HepG2 (cell line): ENCODE measurements around the gene FDPS. TPM values are rescaled to one million over a fixed set of nuclear protein-coding genes. Genes with fewer than 3 reads are reported as not detected.

Experiments used
- EHMT2 ChIP-seq: fragments of 200-600 bp; sonication (generic); IDR thresholded peaks from 2 replicates; pipeline ENCODE4 v1.7.0; 2017; ENCODE audit warnings: antibody characterized with exemption, low read depth, low read length, borderline replicate concordance
- KLF15 ChIP-seq: sonication (generic); formaldehyde crosslinking; IDR thresholded peaks from 2 replicates; pipeline ENCODE4 v1.8.1; 2023; ENCODE audit warnings: borderline replicate concordance, mild to moderate bottlenecking, inconsistent platforms, missing genetic modification reagents, mixed read lengths
- SP1 ChIP-seq, 2 experiments: fragments of 450-650 bp in 1 of 2; sonication (generic) in 1 of 2; formaldehyde crosslinking in 1 of 2; IDR thresholded peaks; 2 replicates each; pipeline versions ENCODE4 v1.4.0 to v1.6.1; 2016 to 2020; ENCODE audit warnings: missing genetic modification reagents in 1 of 2
- TEAD3 ChIP-seq: optimal IDR thresholded peaks from 2 replicates; pipeline ENCODE3; 2016; ENCODE audit warnings: borderline replicate concordance
- ZNF160 ChIP-seq: sonication (generic); formaldehyde crosslinking; IDR thresholded peaks from 2 replicates; pipeline ENCODE4 v1.8.0; 2022; ENCODE audit warnings: mild to moderate bottlenecking, inconsistent platforms, missing genetic modification reagents
- ZNF335 ChIP-seq: sonication (generic); formaldehyde crosslinking; IDR thresholded peaks from 2 replicates; pipeline ENCODE4 v1.4.0; 2020; ENCODE audit warnings: missing genetic modification reagents
- polyA plus RNA-seq, 8 experiments: library from polyadenylated mRNA; depleted of rRNA in 3 of 8; stranded (reverse) in 7 of 8; unstranded in 1 of 8; fragments of >200 nt; fragmentation: Illumina TruSeq in 4 of 8; extraction: Trizol in 4 of 8; gene quantifications; 2 replicates each; pipeline versions ENCODE4 v1.2.1 to v1.2.3, GENCODE V29; 2011 to 2016; ENCODE audit warnings: low read depth in 4 of 8, missing spikeins in 1 of 8, mixed read lengths in 1 of 8; ENCODE audit not compliant: insufficient read depth in 1 of 8
- total RNA-seq, 5 experiments: library from RNA; depleted of rRNA; stranded (reverse); fragments of >200 nt; fragmentation: Illumina TruSeq; extraction: Trizol; gene quantifications; 2 replicates each; pipeline ENCODE4 v1.2.3, GENCODE V29; 2016; ENCODE audit warnings: low read depth in 1 of 5
- TF ChIP-seq, protein P1 (sequence below): sonication (generic); formaldehyde crosslinking; IDR thresholded peaks from 2 replicates; pipeline ENCODE4; 2020; ENCODE audit warnings: missing genetic modification reagents, mild to moderate bottlenecking, borderline replicate concordance
- TF ChIP-seq, protein P2 (sequence below): IDR thresholded peaks from 2 replicates; pipeline ENCODE4 v1.6.1; 2016; ENCODE audit warnings: missing genetic modification reagents, missing compliant biosample characterization
- TF ChIP-seq, protein P3 (sequence below), 2 experiments: fragments of 450-650 bp in 1 of 2; sonication (generic) in 1 of 2; formaldehyde crosslinking; IDR thresholded peaks; 2 replicates each; pipeline versions ENCODE4 v1.5.0 to v1.8.0; 2020 to 2022; ENCODE audit warnings: mild to moderate bottlenecking in 1 of 2, missing genetic modification reagents in 1 of 2
- TF ChIP-seq, protein P4 (sequence below): sonication (generic); formaldehyde crosslinking; IDR thresholded peaks from 2 replicates; pipeline ENCODE4 v1.5.0; 2020; ENCODE audit warnings: missing genetic modification reagents
- TF ChIP-seq, protein P5 (sequence below): sonication (generic); formaldehyde crosslinking; IDR thresholded peaks from 2 replicates; pipeline ENCODE4 v1.8.0; 2022; ENCODE audit warnings: low read depth, missing genetic modification reagents
- TF ChIP-seq, protein P6 (sequence below): sonication (generic); formaldehyde crosslinking; IDR thresholded peaks from 2 replicates; pipeline ENCODE4 v1.4.0; 2020; ENCODE audit warnings: missing genetic modification reagents, mild to moderate bottlenecking, borderline replicate concordance
- TF ChIP-seq, protein P7 (sequence below): sonication (generic); formaldehyde crosslinking; IDR thresholded peaks from 2 replicates; pipeline ENCODE4 v1.9.0; 2021; ENCODE audit warnings: missing genetic modification reagents, borderline replicate concordance
- TF ChIP-seq, protein P8 (sequence below): sonication (generic); formaldehyde crosslinking; IDR thresholded peaks from 2 replicates; pipeline ENCODE4 v1.5.0; 2020; ENCODE audit warnings: mild to moderate bottlenecking, missing genetic modification reagents
- TF ChIP-seq, protein P9 (sequence below): IDR thresholded peaks from 2 replicates; pipeline ENCODE4 v1.6.1; 2012; ENCODE audit warnings: inconsistent platforms

Gene FDPS
- total and polyA plus RNA-seq, 2 of the 13 experiments (the other 11 are each of a cell fraction or from before 2014, with no cell fraction given), result 264 to 519 TPM

DNA sequence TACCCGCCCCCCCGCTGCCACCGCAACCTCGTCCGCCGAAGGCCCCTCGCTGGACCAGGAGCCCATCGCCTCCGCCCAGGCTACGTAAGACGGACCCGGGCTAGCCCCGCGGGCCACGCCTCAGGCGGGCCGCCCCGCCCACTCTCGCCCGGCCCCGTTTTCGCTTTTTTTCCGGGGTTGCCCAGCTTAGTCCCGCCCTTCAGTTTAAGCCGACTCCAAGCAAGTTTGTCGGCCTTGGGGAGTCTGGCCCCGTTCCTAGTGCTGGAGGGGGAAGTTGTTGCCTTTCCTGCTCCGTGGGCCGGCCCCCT is 15.0 kb downstream of the FDPS start (continued):
- TF ChIP-seq, protein P1, sequence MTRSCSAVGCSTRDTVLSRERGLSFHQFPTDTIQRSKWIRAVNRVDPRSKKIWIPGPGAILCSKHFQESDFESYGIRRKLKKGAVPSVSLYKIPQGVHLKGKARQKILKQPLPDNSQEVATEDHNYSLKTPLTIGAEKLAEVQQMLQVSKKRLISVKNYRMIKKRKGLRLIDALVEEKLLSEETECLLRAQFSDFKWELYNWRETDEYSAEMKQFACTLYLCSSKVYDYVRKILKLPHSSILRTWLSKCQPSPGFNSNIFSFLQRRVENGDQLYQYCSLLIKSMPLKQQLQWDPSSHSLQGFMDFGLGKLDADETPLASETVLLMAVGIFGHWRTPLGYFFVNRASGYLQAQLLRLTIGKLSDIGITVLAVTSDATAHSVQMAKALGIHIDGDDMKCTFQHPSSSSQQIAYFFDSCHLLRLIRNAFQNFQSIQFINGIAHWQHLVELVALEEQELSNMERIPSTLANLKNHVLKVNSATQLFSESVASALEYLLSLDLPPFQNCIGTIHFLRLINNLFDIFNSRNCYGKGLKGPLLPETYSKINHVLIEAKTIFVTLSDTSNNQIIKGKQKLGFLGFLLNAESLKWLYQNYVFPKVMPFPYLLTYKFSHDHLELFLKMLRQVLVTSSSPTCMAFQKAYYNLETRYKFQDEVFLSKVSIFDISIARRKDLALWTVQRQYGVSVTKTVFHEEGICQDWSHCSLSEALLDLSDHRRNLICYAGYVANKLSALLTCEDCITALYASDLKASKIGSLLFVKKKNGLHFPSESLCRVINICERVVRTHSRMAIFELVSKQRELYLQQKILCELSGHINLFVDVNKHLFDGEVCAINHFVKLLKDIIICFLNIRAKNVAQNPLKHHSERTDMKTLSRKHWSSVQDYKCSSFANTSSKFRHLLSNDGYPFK (CRISPR knock-in tag), result 0 out of 2 replicates have a peak, but pooled peaks have one; percentile 21
- TF ChIP-seq, protein P2, sequence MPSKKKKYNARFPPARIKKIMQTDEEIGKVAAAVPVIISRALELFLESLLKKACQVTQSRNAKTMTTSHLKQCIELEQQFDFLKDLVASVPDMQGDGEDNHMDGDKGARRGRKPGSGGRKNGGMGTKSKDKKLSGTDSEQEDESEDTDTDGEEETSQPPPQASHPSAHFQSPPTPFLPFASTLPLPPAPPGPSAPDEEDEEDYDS, result 0 out of 2 replicates have a peak, but pooled peaks have one; percentile 6
- TF ChIP-seq SP1 (IDR thresholded peaks at IDR 0.05), result no peak
- peak; percentile 62; the same call in 1 of the 2 replicates for TF ChIP-seq SP1 (CRISPR knock-in tag; IDR thresholded peaks at IDR 0.05)
- TF ChIP-seq EHMT2, result no peak
- peak; percentile 6 for TF ChIP-seq TEAD3
- TF ChIP-seq ZNF335, result peak; percentile 47; the same call in 1 of the 2 replicates
- TF ChIP-seq, protein P3, sequence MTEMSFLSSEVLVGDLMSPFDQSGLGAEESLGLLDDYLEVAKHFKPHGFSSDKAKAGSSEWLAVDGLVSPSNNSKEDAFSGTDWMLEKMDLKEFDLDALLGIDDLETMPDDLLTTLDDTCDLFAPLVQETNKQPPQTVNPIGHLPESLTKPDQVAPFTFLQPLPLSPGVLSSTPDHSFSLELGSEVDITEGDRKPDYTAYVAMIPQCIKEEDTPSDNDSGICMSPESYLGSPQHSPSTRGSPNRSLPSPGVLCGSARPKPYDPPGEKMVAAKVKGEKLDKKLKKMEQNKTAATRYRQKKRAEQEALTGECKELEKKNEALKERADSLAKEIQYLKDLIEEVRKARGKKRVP (CRISPR knock-in tag; IDR thresholded peaks at IDR 0.05), result no peak
- TF ChIP-seq, protein P4, sequence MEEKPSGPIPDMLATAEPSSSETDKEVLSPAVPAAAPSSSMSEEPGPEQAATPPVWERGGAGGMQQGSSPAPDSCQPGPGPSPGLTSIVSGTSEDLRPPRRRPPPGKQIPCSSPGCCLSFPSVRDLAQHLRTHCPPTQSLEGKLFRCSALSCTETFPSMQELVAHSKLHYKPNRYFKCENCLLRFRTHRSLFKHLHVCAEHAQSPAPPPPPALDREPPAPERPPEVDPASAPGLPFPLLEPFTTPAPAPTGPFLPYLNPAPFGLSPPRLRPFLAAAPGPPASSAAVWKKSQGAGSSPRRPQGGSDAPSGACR (CRISPR knock-in tag), result no peak
- TF ChIP-seq, protein P5, sequence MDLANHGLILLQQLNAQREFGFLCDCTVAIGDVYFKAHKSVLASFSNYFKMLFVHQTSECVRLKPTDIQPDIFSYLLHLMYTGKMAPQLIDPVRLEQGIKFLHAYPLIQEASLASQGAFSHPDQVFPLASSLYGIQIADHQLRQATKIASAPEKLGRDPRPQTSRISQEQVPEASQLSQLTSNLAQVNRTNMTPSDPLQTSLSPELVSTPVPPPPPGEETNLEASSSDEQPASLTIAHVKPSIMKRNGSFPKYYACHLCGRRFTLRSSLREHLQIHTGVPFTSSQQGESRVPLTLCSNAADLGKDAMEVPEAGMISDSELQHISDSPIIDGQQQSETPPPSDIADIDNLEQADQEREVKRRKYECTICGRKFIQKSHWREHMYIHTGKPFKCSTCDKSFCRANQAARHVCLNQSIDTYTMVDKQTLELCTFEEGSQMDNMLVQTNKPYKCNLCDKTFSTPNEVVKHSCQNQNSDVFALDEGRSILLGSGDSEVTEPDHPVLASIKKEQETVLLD (CRISPR knock-in tag), result 0 out of 2 replicates have a peak, but pooled peaks have one; percentile 27
- TF ChIP-seq, protein P6, sequence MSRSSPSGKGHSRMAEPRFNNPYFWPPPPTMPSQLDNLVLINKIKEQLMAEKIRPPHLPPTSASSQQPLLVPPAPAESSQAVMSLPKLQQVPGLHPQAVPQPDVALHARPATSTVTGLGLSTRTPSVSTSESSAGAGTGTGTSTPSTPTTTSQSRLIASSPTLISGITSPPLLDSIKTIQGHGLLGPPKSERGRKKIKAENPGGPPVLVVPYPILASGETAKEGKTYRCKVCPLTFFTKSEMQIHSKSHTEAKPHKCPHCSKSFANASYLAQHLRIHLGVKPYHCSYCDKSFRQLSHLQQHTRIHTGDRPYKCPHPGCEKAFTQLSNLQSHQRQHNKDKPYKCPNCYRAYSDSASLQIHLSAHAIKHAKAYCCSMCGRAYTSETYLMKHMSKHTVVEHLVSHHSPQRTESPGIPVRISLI (CRISPR knock-in tag), result peak; percentile 64; the same call in 1 of the 2 replicates
- TF ChIP-seq KLF15 (CRISPR knock-in tag), result 0 out of 2 replicates have a peak, but pooled peaks have one; percentile 5
- TF ChIP-seq, protein P7, sequence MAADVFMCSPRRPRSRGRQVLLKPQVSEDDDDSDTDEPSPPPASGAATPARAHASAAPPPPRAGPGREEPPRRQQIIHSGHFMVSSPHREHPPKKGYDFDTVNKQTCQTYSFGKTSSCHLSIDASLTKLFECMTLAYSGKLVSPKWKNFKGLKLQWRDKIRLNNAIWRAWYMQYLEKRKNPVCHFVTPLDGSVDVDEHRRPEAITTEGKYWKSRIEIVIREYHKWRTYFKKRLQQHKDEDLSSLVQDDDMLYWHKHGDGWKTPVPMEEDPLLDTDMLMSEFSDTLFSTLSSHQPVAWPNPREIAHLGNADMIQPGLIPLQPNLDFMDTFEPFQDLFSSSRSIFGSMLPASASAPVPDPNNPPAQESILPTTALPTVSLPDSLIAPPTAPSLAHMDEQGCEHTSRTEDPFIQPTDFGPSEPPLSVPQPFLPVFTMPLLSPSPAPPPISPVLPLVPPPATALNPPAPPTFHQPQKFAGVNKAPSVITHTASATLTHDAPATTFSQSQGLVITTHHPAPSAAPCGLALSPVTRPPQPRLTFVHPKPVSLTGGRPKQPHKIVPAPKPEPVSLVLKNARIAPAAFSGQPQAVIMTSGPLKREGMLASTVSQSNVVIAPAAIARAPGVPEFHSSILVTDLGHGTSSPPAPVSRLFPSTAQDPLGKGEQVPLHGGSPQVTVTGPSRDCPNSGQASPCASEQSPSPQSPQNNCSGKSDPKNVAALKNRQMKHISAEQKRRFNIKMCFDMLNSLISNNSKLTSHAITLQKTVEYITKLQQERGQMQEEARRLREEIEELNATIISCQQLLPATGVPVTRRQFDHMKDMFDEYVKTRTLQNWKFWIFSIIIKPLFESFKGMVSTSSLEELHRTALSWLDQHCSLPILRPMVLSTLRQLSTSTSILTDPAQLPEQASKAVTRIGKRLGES (CRISPR knock-in tag), result no peak
- TF ChIP-seq, protein P8, sequence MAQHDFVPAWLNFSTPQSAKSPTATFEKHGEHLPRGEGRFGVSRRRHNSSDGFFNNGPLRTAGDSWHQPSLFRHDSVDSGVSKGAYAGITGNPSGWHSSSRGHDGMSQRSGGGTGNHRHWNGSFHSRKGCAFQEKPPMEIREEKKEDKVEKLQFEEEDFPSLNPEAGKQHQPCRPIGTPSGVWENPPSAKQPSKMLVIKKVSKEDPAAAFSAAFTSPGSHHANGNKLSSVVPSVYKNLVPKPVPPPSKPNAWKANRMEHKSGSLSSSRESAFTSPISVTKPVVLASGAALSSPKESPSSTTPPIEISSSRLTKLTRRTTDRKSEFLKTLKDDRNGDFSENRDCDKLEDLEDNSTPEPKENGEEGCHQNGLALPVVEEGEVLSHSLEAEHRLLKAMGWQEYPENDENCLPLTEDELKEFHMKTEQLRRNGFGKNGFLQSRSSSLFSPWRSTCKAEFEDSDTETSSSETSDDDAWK (CRISPR knock-in tag), result no peak
- TF ChIP-seq, protein P9, sequence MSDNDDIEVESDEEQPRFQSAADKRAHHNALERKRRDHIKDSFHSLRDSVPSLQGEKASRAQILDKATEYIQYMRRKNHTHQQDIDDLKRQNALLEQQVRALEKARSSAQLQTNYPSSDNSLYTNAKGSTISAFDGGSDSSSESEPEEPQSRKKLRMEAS, result 0 out of 2 replicates have a peak, but pooled peaks have one; percentile 2
- TF ChIP-seq ZNF160 (CRISPR knock-in tag), result 0 out of 2 replicates have a peak, but pooled peaks have one; percentile 45
